PFSK-1 (cell line): ENCODE results near the gene TTLL10.

Source experiments
- FOXP2 ChIP-seq: optimal IDR thresholded peaks from 2 replicates; pipeline ENCODE3; 2011; ENCODE audit warnings: borderline replicate concordance, control low read depth, inconsistent platforms; ENCODE audit not compliant: insufficient read depth; ENCODE audit errors: extremely low read length, extremely low read depth
- POLR2AphosphoS5 ChIP-seq: IDR thresholded peaks from 2 replicates; pipeline ENCODE4 v1.6.1; 2012; ENCODE audit warnings: low read depth, mild to moderate bottlenecking, control low read depth, low read length, moderate library complexity
- REST ChIP-seq, 2 experiments: IDR thresholded peaks; 2 replicates each; pipeline versions ENCODE4 v1.6.1 to v1.8.0; 2011 to 2012; ENCODE audit warnings: low read depth in 2 of 2, low read length in 2 of 2, control low read depth in 1 of 2, inconsistent platforms in 1 of 2, mild to moderate bottlenecking in 1 of 2, moderate library complexity in 1 of 2; ENCODE audit not compliant: insufficient read depth in 1 of 2
- TAF1 ChIP-seq: IDR thresholded peaks from 2 replicates; pipeline ENCODE4 v1.6.1; 2012; ENCODE audit warnings: low read length, control low read depth, borderline replicate concordance; ENCODE audit not compliant: insufficient read depth

DNA sequence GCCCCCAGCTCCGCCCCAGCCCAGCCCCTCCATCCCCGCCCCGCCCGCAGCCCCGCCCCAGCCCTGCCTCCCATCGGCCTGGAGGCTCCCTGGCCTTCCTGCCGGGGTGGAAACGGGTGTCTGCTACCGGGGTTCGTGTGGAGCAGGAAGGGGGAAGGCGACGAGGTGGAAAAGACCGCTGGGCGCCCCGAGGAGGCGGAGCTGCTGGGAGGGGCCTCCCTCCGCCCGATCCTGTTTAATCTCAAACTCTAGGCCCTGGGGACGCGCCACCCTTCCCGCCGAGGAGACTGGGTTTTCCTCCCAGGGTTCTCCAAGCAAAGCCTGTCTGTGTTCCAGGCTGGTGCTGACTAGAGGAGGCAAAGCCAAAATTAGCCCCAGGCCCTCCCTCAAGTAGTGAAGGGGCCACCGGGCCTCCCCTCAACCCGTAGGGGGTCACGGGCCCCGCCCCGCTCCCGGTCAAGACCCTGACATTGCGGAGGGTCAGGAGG is 16.2 kb upstream of the TTLL10 start:
- TF ChIP-seq POLR2AphosphoS5: no peak
- no peak for TF ChIP-seq REST (IDR thresholded peaks at IDR 0.05; ENCODE audit: insufficient read depth in 1 of 2, low read depth in 2 of 2, low read length in 2 of 2)
- TF ChIP-seq FOXP2: no peak
- TF ChIP-seq TAF1: no peak
